Measurements from ENCODE around the gene PTPRD.

PTPRD gene

DNA sequence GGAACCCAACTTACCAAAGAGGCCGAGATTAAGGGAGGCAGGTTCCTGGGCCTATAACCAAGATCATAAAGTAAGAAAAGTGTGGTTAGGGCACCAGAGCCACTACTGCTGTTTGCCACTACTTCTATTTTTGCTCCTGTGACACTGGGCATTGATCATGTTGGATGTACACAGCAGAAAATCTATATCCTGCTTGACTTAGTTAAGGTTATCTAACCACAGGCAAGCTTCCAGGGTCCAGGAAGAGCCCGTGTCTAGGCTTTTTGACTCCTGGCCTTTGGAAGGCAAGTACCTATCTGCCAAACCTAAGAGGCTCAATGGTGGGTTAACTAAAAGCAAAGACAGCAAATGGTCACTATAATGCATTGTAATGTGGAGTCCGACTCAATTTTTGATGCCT is 2315.8 kb downstream of the PTPRD start:
- DNase-seq (ENCODE audit: insufficient read length) (no peak), FAIRE-seq (no peak)
- TF ChIP-seq POLR2AphosphoS5 (IDR thresholded peaks at IDR 0.05; ENCODE audit: low read depth, low read length): no peak
- no peak for TF ChIP-seq POLR2A (IDR thresholded peaks at IDR 0.05; ENCODE audit: low read depth, low read length)
- no peak for TF ChIP-seq TAF1 (IDR thresholded peaks at IDR 0.05; ENCODE audit: borderline replicate concordance, low read depth, low read length)

DNA sequence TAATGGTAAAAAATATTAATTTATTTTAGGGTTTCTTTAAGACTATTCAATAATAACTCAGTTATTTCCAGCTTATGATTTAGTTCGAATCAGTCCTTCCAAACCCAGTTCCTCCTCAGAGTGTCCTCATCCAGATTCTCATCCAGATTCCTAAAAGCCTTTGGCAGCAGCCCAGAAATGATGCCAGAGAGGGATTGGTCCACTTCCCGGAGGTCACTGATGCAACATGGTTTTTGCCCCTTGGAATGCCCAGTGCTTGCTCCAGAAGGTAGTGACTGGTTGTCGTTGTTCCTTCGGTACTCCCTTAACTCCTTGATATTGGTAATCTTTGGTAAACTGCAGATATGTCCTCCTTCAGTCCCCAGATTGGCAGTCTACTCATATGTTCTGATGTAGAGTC is 2320.1 kb downstream of the PTPRD start:
- TF ChIP-seq POLR2AphosphoS5 (IDR thresholded peaks at IDR 0.05; ENCODE audit: low read depth, low read length) (no peak), TAF1 (IDR thresholded peaks at IDR 0.05; ENCODE audit: borderline replicate concordance, low read depth, low read length) (no peak), POLR2A (IDR thresholded peaks at IDR 0.05; ENCODE audit: low read depth, low read length) (no peak)
- FAIRE-seq: no peak
- DNase-seq (ENCODE audit: insufficient read length): no peak

- TF ChIP-seq POLR2AphosphoS5 (IDR thresholded peaks at IDR 0.05; ENCODE audit: low read depth, low read length) (no peak), TAF1 (IDR thresholded peaks at IDR 0.05; ENCODE audit: borderline replicate concordance, low read depth, low read length) (no peak), POLR2A (IDR thresholded peaks at IDR 0.05; ENCODE audit: low read depth, low read length) (no peak)
- no peak for DNase-seq (ENCODE audit: insufficient read length)
- FAIRE-seq: no peak
Measured at GRCh38 chr9:8289681-8290080, 2323.1 kb downstream of the PTPRD start.

- DNase-seq (ENCODE audit: insufficient read length): no peak
- FAIRE-seq: no peak
- no peak for TF ChIP-seq POLR2AphosphoS5 (IDR thresholded peaks at IDR 0.05; ENCODE audit: low read depth, low read length)
- TF ChIP-seq TAF1 (IDR thresholded peaks at IDR 0.05; ENCODE audit: borderline replicate concordance, low read depth, low read length): no peak
- TF ChIP-seq POLR2A (IDR thresholded peaks at IDR 0.05; ENCODE audit: low read depth, low read length): no peak
Measured at GRCh38 chr9:8287970-8288369, 2324.8 kb downstream of the PTPRD start.

DNA sequence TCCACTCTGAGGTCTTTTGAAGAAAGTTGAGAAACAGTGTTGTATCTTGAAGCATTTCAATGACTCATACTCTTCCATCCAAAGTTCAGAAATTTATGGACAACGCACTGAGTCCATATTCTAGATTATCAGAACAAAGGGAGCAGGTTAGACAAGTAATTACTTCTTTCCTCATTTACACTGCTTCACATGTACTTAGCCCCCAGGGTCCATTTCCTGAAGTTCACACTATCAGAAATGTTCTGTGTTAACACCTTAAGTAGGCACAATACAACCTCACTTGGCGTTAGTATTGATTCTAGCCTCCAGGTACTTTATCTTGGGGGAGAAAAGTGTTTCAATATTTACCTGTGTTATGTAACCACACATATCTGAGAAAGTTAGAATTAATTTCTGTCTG is 2325.3 kb downstream of the PTPRD start:
- DNase-seq (ENCODE audit: insufficient read length): no peak
- no peak for FAIRE-seq
- no peak for TF ChIP-seq POLR2A (IDR thresholded peaks at IDR 0.05; ENCODE audit: low read depth, low read length)
- no peak for TF ChIP-seq POLR2AphosphoS5 (IDR thresholded peaks at IDR 0.05; ENCODE audit: low read depth, low read length)
- no peak for TF ChIP-seq TAF1 (IDR thresholded peaks at IDR 0.05; ENCODE audit: borderline replicate concordance, low read depth, low read length)

DNA sequence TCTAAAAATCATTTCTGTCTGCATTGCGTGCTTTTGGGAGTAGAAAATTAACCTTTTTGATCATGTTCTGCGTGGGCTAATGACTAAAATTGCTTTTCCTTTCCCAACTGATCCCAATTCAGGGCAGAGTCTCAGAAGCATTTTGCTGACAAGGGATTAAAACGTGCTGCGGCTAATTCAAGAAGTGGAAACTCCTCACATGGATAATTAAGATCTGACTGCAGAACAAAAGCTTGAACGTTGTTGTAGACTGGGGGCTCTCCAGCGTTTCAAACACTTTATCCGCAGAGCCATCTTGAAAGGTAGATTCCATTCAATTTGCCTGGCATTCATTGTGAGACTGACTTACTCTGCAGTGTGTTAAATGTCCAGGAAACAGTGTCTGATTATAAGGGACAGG is 2327.9 kb downstream of the PTPRD start:
- FAIRE-seq (no peak), DNase-seq (ENCODE audit: insufficient read length) (no peak)
- TF ChIP-seq POLR2A (IDR thresholded peaks at IDR 0.05; ENCODE audit: low read depth, low read length): no peak
- no peak for TF ChIP-seq POLR2AphosphoS5 (IDR thresholded peaks at IDR 0.05; ENCODE audit: low read depth, low read length)
- no peak for TF ChIP-seq TAF1 (IDR thresholded peaks at IDR 0.05; ENCODE audit: borderline replicate concordance, low read depth, low read length)

DNA sequence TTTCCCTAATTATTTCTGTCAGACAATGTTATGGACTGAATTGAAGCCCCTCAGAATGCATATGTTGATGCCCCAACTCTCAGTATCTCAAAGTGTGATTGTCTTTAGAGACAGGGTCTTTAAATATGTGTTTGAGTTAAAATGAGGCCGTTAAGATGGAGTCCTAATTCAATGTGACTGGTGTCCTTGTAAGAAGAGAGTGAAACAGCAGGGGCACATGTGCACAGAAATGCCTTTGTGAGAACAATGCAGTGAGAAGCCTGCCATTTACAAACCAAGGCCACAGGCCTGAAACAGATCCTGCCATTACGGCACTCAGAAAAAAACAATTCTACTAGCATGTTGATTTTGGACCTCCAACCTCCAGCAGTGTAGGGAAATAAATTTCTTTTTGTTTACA is 2330.3 kb downstream of the PTPRD start:
- FAIRE-seq: no peak
- DNase-seq (ENCODE audit: insufficient read length): no peak
- no peak for TF ChIP-seq POLR2AphosphoS5 (IDR thresholded peaks at IDR 0.05; ENCODE audit: low read depth, low read length)
- TF ChIP-seq POLR2A (IDR thresholded peaks at IDR 0.05; ENCODE audit: low read depth, low read length): no peak
- no peak for TF ChIP-seq TAF1 (IDR thresholded peaks at IDR 0.05; ENCODE audit: borderline replicate concordance, low read depth, low read length)

- FAIRE-seq (no peak), DNase-seq (ENCODE audit: insufficient read length) (no peak)
- TF ChIP-seq TAF1 (IDR thresholded peaks at IDR 0.05; ENCODE audit: borderline replicate concordance, low read depth, low read length) (no peak), POLR2AphosphoS5 (IDR thresholded peaks at IDR 0.05; ENCODE audit: low read depth, low read length) (no peak), POLR2A (IDR thresholded peaks at IDR 0.05; ENCODE audit: low read depth, low read length) (no peak)
Measured at GRCh38 chr9:8280811-8281210, 2332.0 kb downstream of the PTPRD start.

DNA sequence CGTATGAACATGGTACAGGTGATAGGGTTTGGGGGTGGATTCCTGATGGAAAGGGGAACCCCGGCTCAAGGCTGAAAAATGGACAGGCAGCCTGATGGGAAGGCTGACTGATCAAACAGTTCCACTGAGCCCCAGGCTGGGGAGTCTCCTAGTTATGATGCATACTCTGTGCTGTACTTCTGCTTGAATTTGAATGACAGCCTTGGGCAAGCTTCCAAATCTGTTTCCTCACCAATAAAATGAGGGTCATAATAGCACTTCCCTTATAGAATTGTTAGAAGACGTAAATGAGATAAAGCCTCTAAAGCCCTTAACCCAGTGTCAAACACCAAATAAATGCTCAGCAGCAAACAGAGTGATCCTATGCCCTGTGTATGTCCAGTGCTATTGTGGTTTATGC is 2334.8 kb downstream of the PTPRD start:
- FAIRE-seq (no peak), DNase-seq (ENCODE audit: insufficient read length) (no peak)
- TF ChIP-seq POLR2AphosphoS5 (IDR thresholded peaks at IDR 0.05; ENCODE audit: low read depth, low read length) (no peak), TAF1 (IDR thresholded peaks at IDR 0.05; ENCODE audit: borderline replicate concordance, low read depth, low read length) (no peak)

DNA sequence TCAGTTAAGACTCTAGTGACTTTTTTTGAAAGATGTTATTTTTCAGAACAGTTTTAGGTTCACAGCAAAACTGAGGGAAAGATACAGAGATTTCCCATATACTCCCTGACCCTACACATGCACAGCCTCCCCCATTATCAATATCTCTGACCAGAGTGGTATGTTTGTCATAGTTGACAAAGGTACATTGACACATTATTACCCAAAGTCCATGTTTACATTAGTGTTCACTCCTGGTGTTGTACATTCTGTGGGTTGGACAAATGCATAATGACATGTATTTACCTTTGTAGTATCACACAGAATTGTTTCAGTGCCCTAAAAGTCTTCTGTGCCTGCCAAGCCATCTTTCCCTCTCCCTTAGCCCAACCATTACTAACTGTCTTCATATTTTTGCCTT is 2342.6 kb downstream of the PTPRD start:
- no peak for FAIRE-seq

DNA sequence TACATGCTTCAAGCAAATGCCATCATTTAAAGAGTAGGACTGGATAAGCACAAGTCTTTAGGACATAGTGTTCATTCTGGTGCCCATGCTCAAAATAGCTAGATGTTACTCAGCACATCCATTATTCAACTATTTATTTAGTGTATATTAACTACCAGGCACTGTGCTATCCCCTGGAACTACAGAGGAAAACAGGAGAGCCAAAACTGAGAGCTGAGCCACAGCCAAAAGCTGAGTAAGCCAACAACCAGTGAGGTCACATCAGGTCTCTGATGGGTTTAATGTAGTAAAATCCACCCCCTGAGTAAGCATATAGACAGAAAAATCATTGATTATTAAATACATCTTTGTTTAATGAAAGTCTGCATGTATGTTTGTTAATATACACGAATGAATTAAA is 2343.9 kb downstream of the PTPRD start:
- FAIRE-seq (no peak), DNase-seq (ENCODE audit: insufficient read length) (no peak)
- TF ChIP-seq TAF1 (IDR thresholded peaks at IDR 0.05; ENCODE audit: borderline replicate concordance, low read depth, low read length) (no peak), POLR2A (IDR thresholded peaks at IDR 0.05; ENCODE audit: low read depth, low read length) (no peak), POLR2AphosphoS5 (IDR thresholded peaks at IDR 0.05; ENCODE audit: low read depth, low read length) (no peak)

More for the DNA sequence above, 2342.6 kb downstream of the PTPRD start:
- no peak for DNase-seq (ENCODE audit: insufficient read length)
- TF ChIP-seq POLR2A (IDR thresholded peaks at IDR 0.05; ENCODE audit: low read depth, low read length): no peak
- TF ChIP-seq POLR2AphosphoS5 (IDR thresholded peaks at IDR 0.05; ENCODE audit: low read depth, low read length): no peak
- TF ChIP-seq TAF1 (IDR thresholded peaks at IDR 0.05; ENCODE audit: borderline replicate concordance, low read depth, low read length): no peak

DNA sequence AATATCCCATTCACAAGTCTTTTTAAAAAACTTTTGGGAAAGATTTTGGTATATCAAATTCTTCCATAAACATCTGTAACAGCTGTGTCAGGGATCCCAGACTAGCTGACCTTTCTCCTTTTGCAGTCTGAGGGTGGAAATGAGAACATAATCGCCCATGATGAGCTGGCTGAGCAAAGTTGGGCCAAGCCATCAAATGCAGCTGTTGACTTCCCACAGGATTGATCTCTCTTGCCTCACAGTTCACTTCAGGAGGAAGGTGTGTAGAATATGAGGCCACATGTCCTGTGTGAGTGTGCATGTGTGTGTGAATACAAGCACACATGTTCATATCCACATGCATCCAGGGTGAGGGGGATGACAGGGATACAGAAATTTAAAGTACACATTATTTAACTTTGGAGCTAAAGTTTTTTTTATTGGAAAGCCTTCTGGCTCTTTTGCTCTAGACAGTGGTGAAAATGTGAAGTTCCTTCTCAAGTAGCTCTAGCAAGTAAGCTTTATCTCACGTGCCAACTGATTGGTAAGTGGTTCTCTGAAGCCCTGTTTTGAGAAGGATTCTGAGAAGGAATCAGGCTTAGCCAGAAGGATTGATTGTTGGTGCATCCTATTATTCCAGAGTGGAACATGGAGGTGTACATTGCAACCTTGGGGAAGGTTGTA is 2344.5 kb downstream of the PTPRD start:
- FAIRE-seq (no peak), DNase-seq (ENCODE audit: insufficient read length) (no peak)
- TF ChIP-seq POLR2A (IDR thresholded peaks at IDR 0.05; ENCODE audit: low read depth, low read length) (no peak), POLR2AphosphoS5 (IDR thresholded peaks at IDR 0.05; ENCODE audit: low read depth, low read length) (no peak), TAF1 (IDR thresholded peaks at IDR 0.05; ENCODE audit: borderline replicate concordance, low read depth, low read length) (no peak)

All from GM12892 (cell line).